Glomerular endothelial cell (primary cell): ENCODE measurements around the gene LTO1. TPM values are rescaled to one million over a fixed set of nuclear protein-coding genes. Genes with fewer than 3 reads are reported as not detected.
"Not testable (repeated sequence)": the region's sequence is repeated elsewhere in the genome, so short reads cannot be mapped to it uniquely, and the experiment has no call there.

Experiments used
- DNase-seq: peaks from one replicate; pipeline ENCODE4 v3.0.0-alpha.2; 2011; ENCODE audit warnings: low read depth, low spot score; ENCODE audit errors: extremely low read depth
- total RNA-seq: library from RNA; depleted of rRNA; stranded (reverse); fragments of >200 nt; gene quantifications from 2 replicates; pipeline ENCODE4 v1.2.3, GENCODE V29; 2015

LTO1 gene
- total RNA-seq, 1 donor from 2014 or later, result 18.1 TPM

GRCh38 chr11:69702239-69702691 is 27.1 kb upstream of the LTO1 start:
- DNase-seq, result no peak

GRCh38 chr11:69700278-69701140 is 25.4 kb upstream of the LTO1 start:
- DNase-seq, result no peak

- no peak for DNase-seq
Observed at GRCh38 chr11:69699213-69699612, 24.1 kb upstream of the LTO1 start.

GRCh38 chr11:69698362-69698761 is 23.2 kb upstream of the LTO1 start:
- no peak for DNase-seq

- no peak for DNase-seq
Observed at GRCh38 chr11:69697861-69698260, 22.7 kb upstream of the LTO1 start.

GRCh38 chr11:69697469-69697843 is 22.3 kb upstream of the LTO1 start:
- no peak for DNase-seq

- DNase-seq, result no peak
Observed at GRCh38 chr11:69696749-69697468, 21.8 kb upstream of the LTO1 start.

- DNase-seq, result not testable (repeated sequence)
Observed at GRCh38 chr11:69695995-69696394, 20.8 kb upstream of the LTO1 start.

- DNase-seq, result no peak
Observed at GRCh38 chr11:69695581-69695980, 20.4 kb upstream of the LTO1 start.

- no peak for DNase-seq
Observed at GRCh38 chr11:69694781-69695180, 19.6 kb upstream of the LTO1 start.

- DNase-seq, result no peak
Observed at GRCh38 chr11:69692422-69692821, 17.3 kb upstream of the LTO1 start.

GRCh38 chr11:69691463-69691862 is 16.3 kb upstream of the LTO1 start:
- no peak for DNase-seq

- no peak for DNase-seq
Observed at GRCh38 chr11:69689484-69690319, 14.5 kb upstream of the LTO1 start.

- not testable (repeated sequence) for DNase-seq
Observed at GRCh38 chr11:69687969-69688771, 13.0 kb upstream of the LTO1 start.

- DNase-seq, result no peak
Observed at GRCh38 chr11:69686856-69687255, 11.7 kb upstream of the LTO1 start.

- no peak for DNase-seq
Observed at GRCh38 chr11:69686452-69686851, 11.3 kb upstream of the LTO1 start.

- no peak for DNase-seq
Observed at GRCh38 chr11:69685348-69685747, 10.2 kb upstream of the LTO1 start.

- no peak for DNase-seq
Observed at GRCh38 chr11:69684651-69685050, 9.5 kb upstream of the LTO1 start.

GRCh38 chr11:69683764-69684333 is 8.7 kb upstream of the LTO1 start:
- no peak for DNase-seq
